Urinary bladder (tissue), 4 donors: ENCODE results near the gene PRPS1. TPM values are rescaled to one million over a fixed set of nuclear protein-coding genes. Genes with fewer than 3 reads are reported as not detected.

ENCODE experiments used
- DNase-seq: peaks from one replicate; pipeline ENCODE4 v3.0.0-alpha.2; 2015; ENCODE audit errors: extremely low spot score
- H3K27ac ChIP-seq: one replicate; pipeline ENCODE4 v1.5.1; 2013; ENCODE audit warnings: low read depth, mild to moderate bottlenecking, moderate library complexity
- H3K36me3 ChIP-seq: one replicate; pipeline ENCODE4 v1.6.1; 2013; ENCODE audit warnings: mild to moderate bottlenecking, moderate library complexity; ENCODE audit not compliant: insufficient read depth
- H3K4me1 ChIP-seq: one replicate; pipeline ENCODE4 v1.6.1; 2013; ENCODE audit warnings: mild to moderate bottlenecking, moderate library complexity; ENCODE audit not compliant: insufficient read depth
- H3K4me3 ChIP-seq: one replicate; pipeline ENCODE4 v1.5.1; 2013; ENCODE audit warnings: low read depth, low read length
- WGBS: extraction: QIAGEN DNeasy Blood & Tissue Kit; methylation state at CpG from one replicate; pipeline ENCODE4 v1.1.7; 2013; 5-methylcytosine and 5-hydroxymethylcytosine counted together
- polyA plus RNA-seq: library from polyadenylated mRNA; stranded (reverse); fragments of 200-250 nt; gene quantifications from one replicate; pipeline ENCODE4 v1.2.3, GENCODE V29; 2013
- total RNA-seq: library from RNA; depleted of rRNA; stranded (reverse); fragments of >200 nt; gene quantifications from one replicate; pipeline ENCODE4 v1.2.3, GENCODE V29; 2014
- donor health status: healthy with polysubstance abuse.
- donor health status: healthy.

Gene PRPS1
- total RNA-seq (22.9 TPM), polyA plus RNA-seq (35.7 TPM)

- under 1% methylated on average over 37 of the region's 37 CpGs for WGBS
- Histone ChIP-seq H3K4me1 (no peaks in the 10 kb centered on the region), H3K4me3 (peak within 1 kb of the TSS; percentile 58), H3K27ac (peak within 1 kb of the TSS; percentile 5), H3K36me3 (no peaks in the 10 kb centered on the region)
- peak; percentile 86 for DNase-seq
These were observed at the start of gene PRPS1 for GRCh38 chrX:107627838-107628661. PRPS1 (plus strand) TSS chrX:107628510; CDS start chrX:107628629, 119 bp downstream.

GRCh38 chrX:107579956-107580355 lies 48.4 kb upstream of the PRPS1 start:
- Histone ChIP-seq H3K36me3 (no peaks in the 10 kb centered on the region), H3K4me3 (no peak overlapping the region), H3K27ac (no peak overlapping the region), H3K4me1 (no peaks in the 10 kb centered on the region)
- DNase-seq = no peak
- WGBS = 81% methylated on average over 3 of the region's 3 CpGs

GRCh38 chrX:107581923-107582322 lies 46.4 kb upstream of the PRPS1 start:
- DNase-seq = no peak
- no peaks in the 10 kb centered on the region for H3K4me1 ChIP-seq
- 94% methylated on average over 4 of the region's 4 CpGs for WGBS
- H3K4me3 ChIP-seq = no peak overlapping the region
- H3K27ac ChIP-seq = no peak overlapping the region
- H3K36me3 ChIP-seq = no peaks in the 10 kb centered on the region

GRCh38 chrX:107589243-107589642 lies 39.1 kb upstream of the PRPS1 start:
- no peak overlapping the region for H3K27ac ChIP-seq
- 93% methylated on average over 6 of the region's 6 CpGs for WGBS
- no peaks in the 10 kb centered on the region for H3K36me3 ChIP-seq
- no peak for DNase-seq
- no peak overlapping the region for H3K4me3 ChIP-seq
- H3K4me1 ChIP-seq = no peaks in the 10 kb centered on the region

- H3K4me3 ChIP-seq = no peak overlapping the region
- WGBS = 44% methylated on average over 4 of the region's 4 CpGs
- DNase-seq = peak; percentile 2
- no peaks in the 10 kb centered on the region for H3K4me1 ChIP-seq
- H3K36me3 ChIP-seq = no peaks in the 10 kb centered on the region
- H3K27ac ChIP-seq = no peak overlapping the region
These were observed 31.7 kb upstream of the PRPS1 start for GRCh38 chrX:107596651-107597050.

- no peaks in the 10 kb centered on the region for H3K4me1 ChIP-seq
These were observed 31.0 kb upstream of the PRPS1 start for GRCh38 chrX:107597264-107597663.

GRCh38 chrX:107597791-107598190 lies 30.5 kb upstream of the PRPS1 start:
- WGBS = 92% methylated on average over 10 of the region's 10 CpGs
- Histone ChIP-seq H3K27ac (no peak overlapping the region), H3K4me1 (no peaks in the 10 kb centered on the region), H3K36me3 (no peaks in the 10 kb centered on the region), H3K4me3 (no peak overlapping the region)
- DNase-seq = no peak

More at GRCh38 chrX:107597264-107597663, 31.0 kb upstream of the PRPS1 start:
- Histone ChIP-seq H3K27ac (no peak overlapping the region), H3K36me3 (no peaks in the 10 kb centered on the region), H3K4me3 (no peak overlapping the region)
- no peak for DNase-seq
- WGBS = 91% methylated on average over 13 of the region's 13 CpGs

GRCh38 chrX:107599450-107599861 lies 28.9 kb upstream of the PRPS1 start:
- 61% methylated on average over 5 of the region's 5 CpGs for WGBS
- no peak for DNase-seq

GRCh38 chrX:107600366-107600765 lies 27.9 kb upstream of the PRPS1 start:
- Histone ChIP-seq H3K27ac (no peak overlapping the region), H3K36me3 (no peaks in the 10 kb centered on the region), H3K4me3 (no peak overlapping the region), H3K4me1 (no peaks in the 10 kb centered on the region)
- WGBS = 96% methylated on average over 10 of the region's 10 CpGs
- DNase-seq = no peak

More at GRCh38 chrX:107599450-107599861, 28.9 kb upstream of the PRPS1 start:
- Histone ChIP-seq H3K36me3 (no peaks in the 10 kb centered on the region), H3K4me1 (no peaks in the 10 kb centered on the region), H3K27ac (no peak overlapping the region), H3K4me3 (no peak overlapping the region)

- no peak for DNase-seq
- no peaks in the 10 kb centered on the region for H3K36me3 ChIP-seq
- 91% methylated on average over 11 of the region's 11 CpGs for WGBS
- no peak overlapping the region for H3K27ac ChIP-seq
- H3K4me3 ChIP-seq = no peak overlapping the region
- H3K4me1 ChIP-seq = no peaks in the 10 kb centered on the region
These were observed 27.0 kb upstream of the PRPS1 start for GRCh38 chrX:107601326-107601725.

- WGBS = 96% methylated on average over 16 of the region's 16 CpGs
- Histone ChIP-seq H3K36me3 (no peaks in the 10 kb centered on the region), H3K4me3 (no peak overlapping the region), H3K4me1 (no peaks in the 10 kb centered on the region), H3K27ac (no peak overlapping the region)
- DNase-seq = no peak
These were observed 26.6 kb upstream of the PRPS1 start for GRCh38 chrX:107601759-107602158.

GRCh38 chrX:107602694-107603239 lies 25.5 kb upstream of the PRPS1 start:
- no peak for DNase-seq
- 87% methylated on average over 21 of the region's 21 CpGs for WGBS

GRCh38 chrX:107603429-107604159 lies 24.7 kb upstream of the PRPS1 start:
- H3K36me3 ChIP-seq = no peaks in the 10 kb centered on the region
- DNase-seq = no peak
- 71% methylated on average over 13 of the region's 13 CpGs for WGBS

More at GRCh38 chrX:107602694-107603239, 25.5 kb upstream of the PRPS1 start:
- H3K4me3 ChIP-seq = no peak overlapping the region
- no peaks in the 10 kb centered on the region for H3K36me3 ChIP-seq
- no peak overlapping the region for H3K27ac ChIP-seq
- no peaks in the 10 kb centered on the region for H3K4me1 ChIP-seq

More at GRCh38 chrX:107603429-107604159, 24.7 kb upstream of the PRPS1 start:
- no peak overlapping the region for H3K4me3 ChIP-seq
- no peaks in the 10 kb centered on the region for H3K4me1 ChIP-seq
- no peak overlapping the region for H3K27ac ChIP-seq
